Activated T-helper 2 cell treated with anti-CD3 and anti-CD28 coated beads, Interferon-gamma antibody, Interleukin-2, Interleukin-4, amounts not matched to agents 10 μg/mL and 5 μg/mL and 100 μg/mL, durations not matched to agents 14 hours and 24 hours and 36 hours (primary cell): ENCODE results near the gene PCNX3. TPM values are rescaled to one million over a fixed set of nuclear protein-coding genes. Genes with fewer than 3 reads are reported as not detected.

Source experiments
- DNase-seq: peaks from one replicate; pipeline ENCODE4 v3.0.0; 2021; ENCODE audit warnings: low spot score
- H3K27ac Mint-ChIP-seq: one replicate; pipeline ENCODE4 v1.8.0; 2021; ENCODE audit warnings: mixed read lengths
- H3K27me3 Mint-ChIP-seq: one replicate; pipeline ENCODE4 v1.8.0; 2021; ENCODE audit warnings: low read depth, mixed read lengths
- H3K36me3 Mint-ChIP-seq: one replicate; pipeline ENCODE4 v1.8.0; 2021; ENCODE audit warnings: low read depth, mixed read lengths
- H3K4me1 Mint-ChIP-seq: one replicate; pipeline ENCODE4 v1.8.0; 2021; ENCODE audit warnings: low read depth, mixed read lengths
- H3K4me3 Mint-ChIP-seq: one replicate; pipeline ENCODE4 v1.8.0; 2021; ENCODE audit warnings: low read depth, mild to moderate bottlenecking, moderate library complexity, mixed read lengths
- H3K9me3 Mint-ChIP-seq: one replicate; pipeline ENCODE4 v1.8.0; 2021; ENCODE audit warnings: mixed read lengths
- intact Hi-C: fragments of 100-400 bp; cut with micrococcal nuclease; formaldehyde crosslinking; loops from one replicate; pipeline ENCODE4 v1.15.1; 2023
- total RNA-seq: library from RNA; stranded (reverse); gene quantifications from 2 replicates; pipeline ENCODE4 v1.2.3, GENCODE V29; 2022

The PCNX3 gene
- total RNA-seq, 1 donor from 2014 or later = 43.6 TPM

GRCh38 chr11:65644837-65645236, 29.3 kb downstream of the PCNX3 start:
- no peak overlapping the region for H3K27ac Mint-ChIP-seq
- no peak overlapping the region for H3K4me3 Mint-ChIP-seq

GRCh38 chr11:65645710-65646109, 30.1 kb downstream of the PCNX3 start:
- Mint-ChIP-seq H3K4me3 (no peak overlapping the region), H3K36me3 (peaks cover 47% of the 10 kb centered on the region), H3K27me3 (no peaks in the 10 kb centered on the region)

More at GRCh38 chr11:65644837-65645236, 29.3 kb downstream of the PCNX3 start:
- intact Hi-C loops = no loop called here
- Mint-ChIP-seq H3K27me3 (no peaks in the 10 kb centered on the region), H3K36me3 (peaks cover 39% of the 10 kb centered on the region), H3K4me1 (peaks cover 17% of the 10 kb centered on the region), H3K9me3 (no peaks in the 10 kb centered on the region)
- no peak for DNase-seq

GRCh38 chr11:65646288-65646957, 30.8 kb downstream of the PCNX3 start:
- H3K27ac Mint-ChIP-seq = no peak overlapping the region
- no peaks in the 10 kb centered on the region for H3K27me3 Mint-ChIP-seq
- H3K36me3 Mint-ChIP-seq = peaks cover 49% of the 10 kb centered on the region
- no peaks in the 10 kb centered on the region for H3K9me3 Mint-ChIP-seq
- intact Hi-C loops = no loop called here
- DNase-seq = no peak
- no peak overlapping the region for H3K4me3 Mint-ChIP-seq
- H3K4me1 Mint-ChIP-seq = peaks cover 13% of the 10 kb centered on the region

More at GRCh38 chr11:65645710-65646109, 30.1 kb downstream of the PCNX3 start:
- DNase-seq = no peak
- Mint-ChIP-seq H3K27ac (no peak overlapping the region), H3K9me3 (no peaks in the 10 kb centered on the region), H3K4me1 (peaks cover 16% of the 10 kb centered on the region)
- intact Hi-C loops = no loop called here

- no peak for DNase-seq
- Mint-ChIP-seq H3K27ac (no peak overlapping the region), H3K4me1 (peaks cover 15% of the 10 kb centered on the region), H3K4me3 (no peak overlapping the region), H3K9me3 (no peaks in the 10 kb centered on the region), H3K27me3 (no peaks in the 10 kb centered on the region), H3K36me3 (peaks cover 42% of the 10 kb centered on the region)
- intact Hi-C loops = no loop called here
Measured at GRCh38 chr11:65646958-65647701, 31.6 kb downstream of the PCNX3 start.

GRCh38 chr11:65648997-65649493, 33.5 kb downstream of the PCNX3 start:
- no peak for DNase-seq
- intact Hi-C loops = no loop called here
- Mint-ChIP-seq H3K9me3 (no peaks in the 10 kb centered on the region), H3K4me1 (peaks cover 24% of the 10 kb centered on the region), H3K27me3 (no peaks in the 10 kb centered on the region), H3K4me3 (no peak overlapping the region), H3K36me3 (peaks cover 36% of the 10 kb centered on the region), H3K27ac (no peak overlapping the region)

- Mint-ChIP-seq H3K4me1 (peaks cover 24% of the 10 kb centered on the region), H3K9me3 (no peaks in the 10 kb centered on the region), H3K27me3 (no peaks in the 10 kb centered on the region), H3K4me3 (no peak overlapping the region), H3K36me3 (peaks cover 39% of the 10 kb centered on the region), H3K27ac (no peak overlapping the region)
- no peak for DNase-seq
- intact Hi-C loops = loop anchor here (5.0 kb wide), 1 partner anchor 78 kb away; the partner anchor contains the start of genes FAM89B and ZNRD2
Measured at GRCh38 chr11:65649656-65650546, 34.3 kb downstream of the PCNX3 start.

- H3K27ac Mint-ChIP-seq = no peak overlapping the region
- no peak for DNase-seq
- no peaks in the 10 kb centered on the region for H3K9me3 Mint-ChIP-seq
- intact Hi-C loops = loop anchor here (5.0 kb wide), 1 partner anchor 78 kb away; the partner anchor contains the start of genes FAM89B and ZNRD2
- peaks cover 24% of the 10 kb centered on the region for H3K4me1 Mint-ChIP-seq
- H3K36me3 Mint-ChIP-seq = peaks cover 43% of the 10 kb centered on the region
- no peak overlapping the region for H3K4me3 Mint-ChIP-seq
- no peaks in the 10 kb centered on the region for H3K27me3 Mint-ChIP-seq
Measured at GRCh38 chr11:65650547-65651338, 35.2 kb downstream of the PCNX3 start.

- H3K27me3 Mint-ChIP-seq = no peaks in the 10 kb centered on the region
- DNase-seq = no peak
- H3K36me3 Mint-ChIP-seq = peaks cover 46% of the 10 kb centered on the region
- peaks cover 25% of the 10 kb centered on the region for H3K4me1 Mint-ChIP-seq
- intact Hi-C loops = loop anchor here (5.0 kb wide), 1 partner anchor 79 kb away; the partner anchor contains the start of genes FAM89B and ZNRD2
- H3K4me3 Mint-ChIP-seq = peak overlapping the region; percentile 72
- peak overlapping the region; percentile 44 for H3K27ac Mint-ChIP-seq
- H3K9me3 Mint-ChIP-seq = no peaks in the 10 kb centered on the region
Measured at GRCh38 chr11:65651339-65651588, 35.7 kb downstream of the PCNX3 start.

- no peak for DNase-seq
- H3K4me3 Mint-ChIP-seq = peak overlapping the region; percentile 72
- intact Hi-C loops = loop anchor here (1.0 to 5.0 kb wide), 2 partner anchors 37 to 80 kb away; partner anchors contain the start of genes FAM89B, PCNX3 and ZNRD2
- peaks cover 51% of the 10 kb centered on the region for H3K36me3 Mint-ChIP-seq
- H3K27ac Mint-ChIP-seq = peak overlapping the region; percentile 44
- no peaks in the 10 kb centered on the region for H3K27me3 Mint-ChIP-seq
- peaks cover 27% of the 10 kb centered on the region for H3K4me1 Mint-ChIP-seq
- H3K9me3 Mint-ChIP-seq = no peaks in the 10 kb centered on the region
Measured at GRCh38 chr11:65651589-65652510, 36.3 kb downstream of the PCNX3 start.

GRCh38 chr11:65652511-65653228, 37.1 kb downstream of the PCNX3 start:
- H3K9me3 Mint-ChIP-seq = no peaks in the 10 kb centered on the region
- peak; percentile 96 for DNase-seq
- peaks cover 30% of the 10 kb centered on the region for H3K4me1 Mint-ChIP-seq
- H3K4me3 Mint-ChIP-seq = peak overlapping the region; percentile 79
- intact Hi-C loops = loop anchor here (1.0 to 5.0 kb wide), 3 partner anchors 10 to 80 kb away; partner anchors contain the start of genes FAM89B, PCNX3, RELA and ZNRD2
- peaks cover 59% of the 10 kb centered on the region for H3K36me3 Mint-ChIP-seq
- H3K27me3 Mint-ChIP-seq = no peaks in the 10 kb centered on the region
- H3K27ac Mint-ChIP-seq = peak overlapping the region; percentile 88
